Chondrocyte (in vitro differentiated cells): ENCODE results near the gene SLC9A9. TPM values are rescaled to one million over a fixed set of nuclear protein-coding genes. Genes with fewer than 3 reads are reported as not detected.

Experiments
- DNase-seq: peaks from one replicate; pipeline ENCODE4 v3.0.0; 2021; ENCODE audit warnings: mixed read lengths, low spot score
- H3K27ac Mint-ChIP-seq: one replicate; pipeline ENCODE4 v1.8.0; 2021; ENCODE audit warnings: mild to moderate bottlenecking, moderate library complexity, mixed read lengths; ENCODE audit not compliant: unreplicated experiment
- H3K27me3 Mint-ChIP-seq: 2 replicates; pipeline ENCODE4 v1.8.0; 2021; ENCODE audit warnings: low read depth, mixed read lengths
- H3K36me3 Mint-ChIP-seq: 2 replicates; pipeline ENCODE4 v1.8.0; 2021; ENCODE audit warnings: low read depth, mixed read lengths
- H3K4me1 Mint-ChIP-seq: 2 replicates; pipeline ENCODE4 v1.8.0; 2021; ENCODE audit warnings: low read depth, mild to moderate bottlenecking, mixed read lengths
- H3K4me3 Mint-ChIP-seq: one replicate; pipeline ENCODE4 v1.8.0; 2021; ENCODE audit warnings: mild to moderate bottlenecking, moderate library complexity, mixed read lengths; ENCODE audit not compliant: unreplicated experiment
- H3K9me3 Mint-ChIP-seq: 2 replicates; pipeline ENCODE4 v1.8.0; 2021; ENCODE audit warnings: low read depth, mixed read lengths
- total RNA-seq: library from RNA; stranded (reverse); gene quantifications from 3 replicates; pipeline ENCODE4 v1.2.1, GENCODE V29; 2021
- TF ChIP-seq, protein P1 (sequence below): fragments of 200-600 bp; sonication (generic); IDR thresholded peaks from 2 replicates; pipeline ENCODE4 v1.5.0; 2021; ENCODE audit warnings: antibody characterized with exemption, mild to moderate bottlenecking, moderate library complexity

Gene SLC9A9
- total RNA-seq, 1 donor from 2014 or later = 2.6 TPM

DNA sequence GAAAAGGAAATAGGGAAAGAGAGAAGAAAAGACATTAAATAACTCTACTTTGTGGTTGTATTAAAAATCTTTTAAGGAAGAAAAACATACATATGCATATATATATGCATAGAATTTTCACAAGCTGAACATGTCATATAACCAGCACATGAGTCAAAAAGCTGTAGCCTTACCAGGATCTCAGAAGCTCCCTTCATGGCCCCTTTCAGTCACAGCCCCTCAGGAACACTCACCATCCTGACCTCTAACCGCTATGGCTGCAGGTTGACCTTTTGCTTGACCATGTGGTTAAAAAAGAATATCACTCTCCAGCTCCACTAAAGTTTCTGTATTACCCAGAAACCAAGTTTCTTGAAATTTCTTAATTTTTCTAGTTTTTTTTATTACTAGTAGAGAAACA is 625.3 kb downstream of the SLC9A9 start:
- Mint-ChIP-seq H3K9me3 (no peaks in the 10 kb centered on the region), H3K27me3 (no peaks in the 10 kb centered on the region), H3K36me3 (no peaks in the 10 kb centered on the region), H3K4me3 (no peak overlapping the region), H3K27ac (no peak overlapping the region), H3K4me1 (no peaks in the 10 kb centered on the region)
- no peak for DNase-seq
- TF ChIP-seq, protein P1, sequence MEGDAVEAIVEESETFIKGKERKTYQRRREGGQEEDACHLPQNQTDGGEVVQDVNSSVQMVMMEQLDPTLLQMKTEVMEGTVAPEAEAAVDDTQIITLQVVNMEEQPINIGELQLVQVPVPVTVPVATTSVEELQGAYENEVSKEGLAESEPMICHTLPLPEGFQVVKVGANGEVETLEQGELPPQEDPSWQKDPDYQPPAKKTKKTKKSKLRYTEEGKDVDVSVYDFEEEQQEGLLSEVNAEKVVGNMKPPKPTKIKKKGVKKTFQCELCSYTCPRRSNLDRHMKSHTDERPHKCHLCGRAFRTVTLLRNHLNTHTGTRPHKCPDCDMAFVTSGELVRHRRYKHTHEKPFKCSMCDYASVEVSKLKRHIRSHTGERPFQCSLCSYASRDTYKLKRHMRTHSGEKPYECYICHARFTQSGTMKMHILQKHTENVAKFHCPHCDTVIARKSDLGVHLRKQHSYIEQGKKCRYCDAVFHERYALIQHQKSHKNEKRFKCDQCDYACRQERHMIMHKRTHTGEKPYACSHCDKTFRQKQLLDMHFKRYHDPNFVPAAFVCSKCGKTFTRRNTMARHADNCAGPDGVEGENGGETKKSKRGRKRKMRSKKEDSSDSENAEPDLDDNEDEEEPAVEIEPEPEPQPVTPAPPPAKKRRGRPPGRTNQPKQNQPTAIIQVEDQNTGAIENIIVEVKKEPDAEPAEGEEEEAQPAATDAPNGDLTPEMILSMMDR = no peak

DNA sequence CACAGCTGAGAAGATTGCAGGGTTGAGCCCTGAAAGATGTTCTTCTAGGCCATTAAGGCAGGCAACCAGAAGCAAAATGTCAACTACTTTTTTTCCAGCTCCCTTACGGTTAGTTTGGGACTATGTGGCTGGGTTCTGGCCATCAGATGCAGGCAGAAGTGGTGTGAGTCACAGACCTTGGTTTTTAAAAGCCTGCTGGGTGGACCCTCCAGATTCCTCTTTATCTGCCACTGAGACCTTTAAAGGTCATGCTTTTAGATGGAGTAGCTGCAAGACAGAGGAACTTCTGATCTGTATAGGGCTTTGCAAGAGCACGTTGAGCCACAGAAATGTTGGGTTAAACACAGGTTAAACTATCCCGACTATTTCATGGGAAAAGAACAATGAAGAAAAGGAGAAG is 625.8 kb downstream of the SLC9A9 start:
- no peak overlapping the region for H3K4me3 Mint-ChIP-seq
- no peak for DNase-seq
- H3K27ac Mint-ChIP-seq = no peak overlapping the region
- TF ChIP-seq, protein P1 = no peak
- no peaks in the 10 kb centered on the region for H3K4me1 Mint-ChIP-seq
- no peaks in the 10 kb centered on the region for H3K27me3 Mint-ChIP-seq
- no peaks in the 10 kb centered on the region for H3K36me3 Mint-ChIP-seq
- H3K9me3 Mint-ChIP-seq = no peaks in the 10 kb centered on the region

- Mint-ChIP-seq H3K9me3 (no peaks in the 10 kb centered on the region), H3K27me3 (no peaks in the 10 kb centered on the region), H3K4me1 (no peaks in the 10 kb centered on the region), H3K27ac (no peak overlapping the region), H3K4me3 (no peak overlapping the region), H3K36me3 (no peaks in the 10 kb centered on the region)
- TF ChIP-seq, protein P1 = no peak
- DNase-seq = no peak
Measured at GRCh38 chr3:143221446-143221845, 626.8 kb downstream of the SLC9A9 start.

GRCh38 chr3:143220741-143221140 is 627.5 kb downstream of the SLC9A9 start:
- TF ChIP-seq, protein P1 = no peak
- Mint-ChIP-seq H3K4me3 (no peak overlapping the region), H3K27me3 (no peaks in the 10 kb centered on the region), H3K36me3 (no peaks in the 10 kb centered on the region), H3K27ac (no peak overlapping the region), H3K4me1 (no peaks in the 10 kb centered on the region), H3K9me3 (no peaks in the 10 kb centered on the region)
- no peak for DNase-seq

DNA sequence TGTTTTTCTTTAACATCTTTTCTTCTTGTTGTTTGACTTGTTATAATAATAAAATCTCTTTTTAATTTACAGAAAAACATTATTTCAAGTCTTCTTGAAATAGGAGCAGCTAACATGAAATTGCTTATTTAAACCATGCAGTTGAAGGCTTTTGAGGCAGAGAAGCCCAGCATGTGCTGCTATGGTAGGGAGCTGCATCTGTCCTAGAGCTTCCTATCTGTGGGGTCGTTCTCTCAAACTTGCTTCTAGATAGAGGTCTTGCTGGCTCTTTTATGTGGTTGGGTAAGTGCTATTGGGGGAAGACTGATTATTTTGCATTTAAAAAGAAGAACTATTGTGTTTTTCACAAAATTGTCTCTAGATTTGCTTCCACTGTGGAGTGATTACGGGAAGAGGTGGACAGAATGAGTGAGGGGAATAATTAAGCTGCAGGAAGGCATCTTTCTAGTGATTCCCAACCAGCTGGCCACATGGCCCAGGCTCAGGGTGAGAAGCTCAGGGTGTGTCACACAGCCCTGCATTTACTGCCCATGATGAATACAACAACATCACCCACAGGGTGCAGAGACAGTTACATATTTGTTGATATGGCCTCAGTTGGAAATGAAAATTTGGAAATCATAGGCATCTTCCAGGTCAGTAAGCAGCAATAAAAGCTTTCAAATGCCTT is 630.0 kb downstream of the SLC9A9 start:
- Mint-ChIP-seq H3K4me1 (no peaks in the 10 kb centered on the region), H3K36me3 (no peaks in the 10 kb centered on the region), H3K27ac (no peak overlapping the region), H3K4me3 (no peak overlapping the region), H3K9me3 (no peaks in the 10 kb centered on the region), H3K27me3 (no peaks in the 10 kb centered on the region)
- DNase-seq = no peak
- TF ChIP-seq, protein P1 = no peak
